Tibial nerve (tissue), 4 donors: Measurements from ENCODE around the gene CLCF1. TPM values are rescaled to one million over a fixed set of nuclear protein-coding genes. Genes with fewer than 3 reads are reported as not detected.

Source experiments
- DNase-seq, 2 donors: peaks; one replicate each; pipeline ENCODE4 v3.0.0-alpha.2; 2019; ENCODE audit warnings: low spot score in 2 of 2
- H3K27ac ChIP-seq, 4 donors: fragments of 200-600 bp; sonication (generic) in 3 of 4; one replicate each; pipeline ENCODE4 v1.5.1; 2017 to 2019; ENCODE audit warnings: mild to moderate bottlenecking in 1 of 4
- H3K27me3 ChIP-seq, 2 donors: fragments of 200-600 bp; sonication (generic) in 1 of 2; one replicate each; pipeline versions ENCODE4 v1.5.1 to v1.6.0; 2017 to 2019
- H3K36me3 ChIP-seq, 3 donors: fragments of 200-600 bp; sonication (generic); one replicate each; pipeline ENCODE4 v1.5.1; 2018 to 2019
- H3K4me1 ChIP-seq, 4 donors: fragments of 200-600 bp; sonication (generic) in 3 of 4; one replicate each; pipeline ENCODE4 v1.5.1; 2017 to 2019
- H3K4me3 ChIP-seq, 4 donors: fragments of 200-600 bp; sonication (generic) in 3 of 4; one replicate each; pipeline ENCODE4 v1.5.1; 2017 to 2019; ENCODE audit warnings: mild to moderate bottlenecking in 1 of 4, moderate library complexity in 1 of 4
- H3K9me3 ChIP-seq, 4 donors: fragments of 200-600 bp; sonication (generic) in 3 of 4; one replicate each; pipeline ENCODE4 v1.5.1; 2017 to 2019
- EP300 ChIP-seq, 2 donors: sonication (generic); formaldehyde crosslinking; IDR thresholded peaks; one replicate each; pipeline ENCODE4 v1.6.1; 2017; ENCODE audit warnings: antibody characterized with exemption in 2 of 2, mild to moderate bottlenecking in 1 of 2
- POLR2A ChIP-seq, 2 donors: fragments of 450-650 bp; IDR thresholded peaks; one replicate each; pipeline ENCODE4 v1.6.1; 2017; ENCODE audit warnings: antibody characterized with exemption in 2 of 2, mild to moderate bottlenecking in 2 of 2, moderate library complexity in 2 of 2
- WGBS, 2 donors: methylation state at CpG; one replicate each; pipeline ENCODE4 v1.1.5; 2018; 5-methylcytosine and 5-hydroxymethylcytosine counted together
- total RNA-seq, 4 donors: library from RNA; depleted of rRNA; stranded (reverse); fragments of >200 nt; gene quantifications; one replicate each; pipeline ENCODE4 v1.1.0, GENCODE V29; 2016
- TF ChIP-seq, protein P1 (sequence below), 5 experiments: fragments of 200-600 bp in 3 of 5; fragments of 450-650 bp in 2 of 5; sonication (generic) in 3 of 5; IDR thresholded peaks; one replicate each; pipeline ENCODE4 v1.5.1; 2016 to 2019; ENCODE audit warnings: antibody characterized with exemption in 5 of 5, mild to moderate bottlenecking in 3 of 5, moderate library complexity in 2 of 5

CLCF1 gene
- total RNA-seq, 4 donors from 2014 or later = 3.7 to 23.1 (median 5.9) TPM

DNA sequence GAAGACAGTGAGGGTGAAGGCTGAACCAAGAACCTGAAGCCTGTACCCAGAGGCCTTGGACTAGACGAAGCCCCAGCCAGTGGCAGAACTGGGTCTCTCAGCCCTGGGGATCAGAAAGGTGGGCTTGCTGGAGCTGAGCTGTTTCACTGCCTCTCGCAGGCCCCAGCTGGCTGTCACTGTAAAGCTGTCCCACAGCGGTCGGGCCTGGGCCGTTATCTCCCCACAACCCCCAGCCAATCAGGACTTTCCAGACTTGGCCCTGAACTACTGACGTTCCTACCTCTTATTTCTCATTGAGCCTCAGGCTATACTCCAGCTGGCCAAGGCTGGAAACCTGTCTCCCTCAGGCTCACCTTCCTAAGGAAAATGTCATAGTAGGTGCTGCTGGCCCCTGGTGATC is 24.1 kb upstream of the CLCF1 start:
- Histone ChIP-seq H3K4me3 (no peak overlapping the region), H3K36me3 (peaks cover 0 to 72% (median 21%) of the 10 kb centered on the region in 3 donors), H3K27me3 (no peaks in the 10 kb centered on the region), H3K27ac (no peak overlapping the region), H3K9me3 (no peaks in the 10 kb centered on the region), H3K4me1 (peaks cover 0 to 64% (median 24%) of the 10 kb centered on the region in 4 donors)
- DNase-seq = no peak
- 78 to 81% methylated on average over 6 of the region's 6 CpGs for WGBS, 2 donors
- TF ChIP-seq, protein P1, sequence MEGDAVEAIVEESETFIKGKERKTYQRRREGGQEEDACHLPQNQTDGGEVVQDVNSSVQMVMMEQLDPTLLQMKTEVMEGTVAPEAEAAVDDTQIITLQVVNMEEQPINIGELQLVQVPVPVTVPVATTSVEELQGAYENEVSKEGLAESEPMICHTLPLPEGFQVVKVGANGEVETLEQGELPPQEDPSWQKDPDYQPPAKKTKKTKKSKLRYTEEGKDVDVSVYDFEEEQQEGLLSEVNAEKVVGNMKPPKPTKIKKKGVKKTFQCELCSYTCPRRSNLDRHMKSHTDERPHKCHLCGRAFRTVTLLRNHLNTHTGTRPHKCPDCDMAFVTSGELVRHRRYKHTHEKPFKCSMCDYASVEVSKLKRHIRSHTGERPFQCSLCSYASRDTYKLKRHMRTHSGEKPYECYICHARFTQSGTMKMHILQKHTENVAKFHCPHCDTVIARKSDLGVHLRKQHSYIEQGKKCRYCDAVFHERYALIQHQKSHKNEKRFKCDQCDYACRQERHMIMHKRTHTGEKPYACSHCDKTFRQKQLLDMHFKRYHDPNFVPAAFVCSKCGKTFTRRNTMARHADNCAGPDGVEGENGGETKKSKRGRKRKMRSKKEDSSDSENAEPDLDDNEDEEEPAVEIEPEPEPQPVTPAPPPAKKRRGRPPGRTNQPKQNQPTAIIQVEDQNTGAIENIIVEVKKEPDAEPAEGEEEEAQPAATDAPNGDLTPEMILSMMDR (IDR thresholded peaks at IDR 0.05) = no peak
- TF ChIP-seq POLR2A (IDR thresholded peaks at IDR 0.05) (no peak), EP300 (IDR thresholded peaks at IDR 0.05) (no peak)

DNA sequence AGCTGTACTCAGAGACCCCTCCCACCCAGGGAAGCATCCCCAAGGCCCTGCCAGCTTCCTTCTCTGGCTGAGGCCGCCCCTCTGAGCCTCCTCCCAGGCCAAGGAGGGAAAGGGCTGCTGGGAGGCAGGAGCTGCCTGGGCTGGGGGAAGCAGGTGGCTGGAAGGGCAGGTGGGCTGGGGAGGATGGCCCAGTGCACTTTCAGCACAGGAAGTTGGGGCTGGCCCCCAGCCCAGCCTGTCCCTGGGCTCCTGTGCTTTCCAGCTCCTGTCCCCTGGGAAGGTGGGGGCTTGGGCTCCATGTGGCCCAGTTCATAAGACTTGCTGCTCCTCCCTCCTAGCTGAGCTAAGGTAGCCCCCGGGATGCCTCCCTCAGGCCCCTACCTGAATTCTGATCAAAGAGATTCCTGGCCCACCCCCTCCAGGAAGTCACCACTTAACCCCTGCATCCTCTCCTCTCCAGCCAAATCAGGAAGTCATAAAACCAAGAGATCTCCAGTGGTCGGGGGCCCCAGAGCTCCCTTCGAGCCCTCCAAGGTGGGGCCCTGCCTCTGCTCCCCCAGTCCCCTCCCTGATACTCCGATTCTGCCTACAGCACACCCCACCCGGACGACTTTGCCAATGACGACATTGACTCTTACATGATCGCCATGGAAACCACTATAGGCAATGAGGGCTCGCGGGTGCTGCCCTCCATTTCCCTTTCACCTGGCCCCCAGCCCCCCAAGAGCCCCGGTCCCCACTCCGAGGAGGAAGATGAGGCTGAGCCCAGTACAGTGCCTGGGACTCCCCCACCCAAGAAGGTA is 23.4 kb upstream of the CLCF1 start:
- no peaks in the 10 kb centered on the region for H3K27me3 ChIP-seq
- TF ChIP-seq, protein P1 (IDR thresholded peaks at IDR 0.05) = no peak
- no peak for TF ChIP-seq EP300 (IDR thresholded peaks at IDR 0.05)
- no peak for TF ChIP-seq POLR2A (IDR thresholded peaks at IDR 0.05)
- WGBS, 2 donors = 46 to 51% methylated on average over 13 of the region's 13 CpGs
- DNase-seq = no peak
- H3K4me1 ChIP-seq = peaks cover 0 to 60% (median 22%) of the 10 kb centered on the region in 4 donors
- no peaks in the 10 kb centered on the region for H3K9me3 ChIP-seq
- peak overlapping the region in 1 of 4 donors; percentile 27 for H3K27ac ChIP-seq
- no peak overlapping the region for H3K4me3 ChIP-seq
- peaks cover 0 to 72% (median 21%) of the 10 kb centered on the region in 3 donors for H3K36me3 ChIP-seq

DNA sequence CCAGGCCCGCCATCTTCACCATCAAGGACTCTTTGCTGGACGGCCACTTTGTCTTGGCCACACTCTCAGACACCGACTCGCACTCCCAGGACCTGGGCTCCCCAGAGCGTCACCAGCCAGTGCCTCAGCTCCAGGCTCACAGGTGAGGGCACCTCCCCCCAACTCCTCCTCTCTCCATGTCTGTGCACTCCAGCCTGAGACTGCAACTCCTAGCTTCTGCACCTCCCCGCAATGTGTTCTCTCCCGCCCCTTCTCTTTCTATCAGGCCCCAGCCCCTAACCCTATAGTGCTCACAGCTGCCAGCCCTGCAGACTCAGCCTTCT is 22.8 kb upstream of the CLCF1 start:
- H3K27me3 ChIP-seq = no peaks in the 10 kb centered on the region
- no peak for TF ChIP-seq POLR2A (IDR thresholded peaks at IDR 0.05)
- TF ChIP-seq, protein P1 (IDR thresholded peaks at IDR 0.05) = no peak
- H3K36me3 ChIP-seq = peaks cover 0 to 72% (median 21%) of the 10 kb centered on the region in 3 donors
- peaks cover 0 to 62% (median 22%) of the 10 kb centered on the region in 4 donors for H3K4me1 ChIP-seq
- WGBS, 2 donors = 85% methylated on average over 7 of the region's 7 CpGs
- no peaks in the 10 kb centered on the region for H3K9me3 ChIP-seq
- H3K4me3 ChIP-seq = no peak overlapping the region
- H3K27ac ChIP-seq = no peak overlapping the region
- DNase-seq = no peak

DNA sequence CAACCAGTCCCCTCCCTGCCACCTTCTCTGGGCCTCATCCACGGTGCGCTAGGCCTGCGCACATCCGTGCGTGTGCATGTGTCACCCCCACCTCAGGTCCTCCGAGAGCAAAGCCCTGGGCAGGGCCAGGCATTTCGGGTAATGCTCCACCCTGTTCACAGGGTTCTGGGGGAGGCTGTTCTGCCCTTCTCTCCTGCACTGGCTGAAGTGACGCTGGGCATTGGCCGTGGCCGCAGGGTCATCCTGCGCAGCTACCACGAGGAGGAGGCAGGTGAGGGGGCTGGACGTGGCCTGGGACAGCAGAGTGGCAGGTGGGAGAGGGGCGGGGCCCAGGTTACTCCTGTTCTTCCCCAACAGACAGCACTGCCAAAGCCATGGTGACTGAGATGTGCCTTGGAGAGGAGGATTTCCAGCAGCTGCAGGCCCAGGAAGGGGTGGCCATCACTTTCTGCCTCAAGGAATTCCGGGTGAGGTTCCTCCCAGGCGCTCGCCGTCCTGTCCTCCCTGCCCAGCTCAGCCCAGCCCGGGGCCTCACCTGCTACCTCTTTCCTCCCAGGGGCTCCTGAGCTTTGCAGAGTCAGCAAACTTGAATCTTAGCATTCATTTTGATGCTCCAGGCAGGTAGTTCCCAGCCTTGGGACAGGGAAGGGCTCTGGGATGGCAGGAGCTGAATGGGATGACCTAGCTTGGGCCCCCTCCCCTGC is 22.3 kb upstream of the CLCF1 start:
- Histone ChIP-seq H3K27me3 (no peaks in the 10 kb centered on the region), H3K36me3 (peaks cover 0 to 72% (median 21%) of the 10 kb centered on the region in 3 donors), H3K9me3 (no peaks in the 10 kb centered on the region), H3K27ac (no peak overlapping the region), H3K4me3 (no peak overlapping the region), H3K4me1 (peaks cover 0 to 64% (median 24%) of the 10 kb centered on the region in 4 donors)
- WGBS, 2 donors = 80 to 84% methylated on average over 10 to 17 of the region's 19 CpGs
- no peak for DNase-seq
- TF ChIP-seq, protein P1 (IDR thresholded peaks at IDR 0.05) = no peak
- TF ChIP-seq POLR2A (IDR thresholded peaks at IDR 0.05) = no peak
- TF ChIP-seq EP300 (IDR thresholded peaks at IDR 0.05) = no peak

DNA sequence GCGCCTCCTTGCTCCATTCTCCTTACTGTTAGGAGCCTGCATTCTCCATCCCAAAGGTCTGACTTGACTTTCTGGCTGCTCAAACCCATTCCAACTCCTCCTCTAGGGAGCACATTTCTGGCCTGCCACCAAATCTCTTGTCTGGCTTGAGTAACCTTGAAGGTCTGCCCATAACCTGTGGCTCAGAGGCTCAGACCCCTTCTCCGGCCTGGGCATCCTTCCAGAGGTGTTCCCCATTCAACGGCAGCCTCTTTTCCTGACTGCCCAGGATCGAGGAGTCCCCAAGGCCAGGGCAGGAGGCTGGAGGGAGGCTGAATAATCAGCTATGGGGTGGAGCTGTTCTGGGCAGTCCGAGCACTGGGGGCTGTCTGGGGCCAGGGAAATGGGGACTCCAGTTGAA is 20.6 kb upstream of the CLCF1 start:
- Histone ChIP-seq H3K27me3 (no peaks in the 10 kb centered on the region), H3K36me3 (peaks cover 0 to 56% (median 16%) of the 10 kb centered on the region in 3 donors), H3K9me3 (no peaks in the 10 kb centered on the region), H3K4me3 (no peak overlapping the region), H3K27ac (no peak overlapping the region), H3K4me1 (peaks cover 0 to 55% (median 18%) of the 10 kb centered on the region in 4 donors)
- 72 to 73% methylated on average over 5 of the region's 5 CpGs for WGBS, 2 donors
- no peak for TF ChIP-seq POLR2A (IDR thresholded peaks at IDR 0.05)
- TF ChIP-seq EP300 (IDR thresholded peaks at IDR 0.05) = no peak
- TF ChIP-seq, protein P1 (IDR thresholded peaks at IDR 0.05) = no peak
- DNase-seq = no peak
